ENCODE results near the gene PARD3B. TPM values are rescaled to one million over a fixed set of nuclear protein-coding genes. Genes with fewer than 3 reads are reported as not detected.

PARD3B gene, protein sequence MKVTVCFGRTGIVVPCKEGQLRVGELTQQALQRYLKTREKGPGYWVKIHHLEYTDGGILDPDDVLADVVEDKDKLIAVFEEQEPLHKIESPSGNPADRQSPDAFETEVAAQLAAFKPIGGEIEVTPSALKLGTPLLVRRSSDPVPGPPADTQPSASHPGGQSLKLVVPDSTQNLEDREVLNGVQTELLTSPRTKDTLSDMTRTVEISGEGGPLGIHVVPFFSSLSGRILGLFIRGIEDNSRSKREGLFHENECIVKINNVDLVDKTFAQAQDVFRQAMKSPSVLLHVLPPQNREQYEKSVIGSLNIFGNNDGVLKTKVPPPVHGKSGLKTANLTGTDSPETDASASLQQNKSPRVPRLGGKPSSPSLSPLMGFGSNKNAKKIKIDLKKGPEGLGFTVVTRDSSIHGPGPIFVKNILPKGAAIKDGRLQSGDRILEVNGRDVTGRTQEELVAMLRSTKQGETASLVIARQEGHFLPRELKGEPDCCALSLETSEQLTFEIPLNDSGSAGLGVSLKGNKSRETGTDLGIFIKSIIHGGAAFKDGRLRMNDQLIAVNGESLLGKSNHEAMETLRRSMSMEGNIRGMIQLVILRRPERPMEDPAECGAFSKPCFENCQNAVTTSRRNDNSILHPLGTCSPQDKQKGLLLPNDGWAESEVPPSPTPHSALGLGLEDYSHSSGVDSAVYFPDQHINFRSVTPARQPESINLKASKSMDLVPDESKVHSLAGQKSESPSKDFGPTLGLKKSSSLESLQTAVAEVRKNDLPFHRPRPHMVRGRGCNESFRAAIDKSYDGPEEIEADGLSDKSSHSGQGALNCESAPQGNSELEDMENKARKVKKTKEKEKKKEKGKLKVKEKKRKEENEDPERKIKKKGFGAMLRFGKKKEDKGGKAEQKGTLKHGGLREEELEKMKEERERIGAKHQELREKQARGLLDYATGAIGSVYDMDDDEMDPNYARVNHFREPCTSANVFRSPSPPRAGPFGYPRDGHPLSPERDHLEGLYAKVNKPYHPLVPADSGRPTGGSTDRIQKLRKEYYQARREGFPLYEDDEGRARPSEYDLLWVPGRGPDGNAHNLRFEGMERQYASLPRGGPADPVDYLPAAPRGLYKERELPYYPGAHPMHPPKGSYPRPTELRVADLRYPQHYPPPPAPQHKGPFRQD (N-terminal part only)
- 4.5 TPM for total RNA-seq

DNA sequence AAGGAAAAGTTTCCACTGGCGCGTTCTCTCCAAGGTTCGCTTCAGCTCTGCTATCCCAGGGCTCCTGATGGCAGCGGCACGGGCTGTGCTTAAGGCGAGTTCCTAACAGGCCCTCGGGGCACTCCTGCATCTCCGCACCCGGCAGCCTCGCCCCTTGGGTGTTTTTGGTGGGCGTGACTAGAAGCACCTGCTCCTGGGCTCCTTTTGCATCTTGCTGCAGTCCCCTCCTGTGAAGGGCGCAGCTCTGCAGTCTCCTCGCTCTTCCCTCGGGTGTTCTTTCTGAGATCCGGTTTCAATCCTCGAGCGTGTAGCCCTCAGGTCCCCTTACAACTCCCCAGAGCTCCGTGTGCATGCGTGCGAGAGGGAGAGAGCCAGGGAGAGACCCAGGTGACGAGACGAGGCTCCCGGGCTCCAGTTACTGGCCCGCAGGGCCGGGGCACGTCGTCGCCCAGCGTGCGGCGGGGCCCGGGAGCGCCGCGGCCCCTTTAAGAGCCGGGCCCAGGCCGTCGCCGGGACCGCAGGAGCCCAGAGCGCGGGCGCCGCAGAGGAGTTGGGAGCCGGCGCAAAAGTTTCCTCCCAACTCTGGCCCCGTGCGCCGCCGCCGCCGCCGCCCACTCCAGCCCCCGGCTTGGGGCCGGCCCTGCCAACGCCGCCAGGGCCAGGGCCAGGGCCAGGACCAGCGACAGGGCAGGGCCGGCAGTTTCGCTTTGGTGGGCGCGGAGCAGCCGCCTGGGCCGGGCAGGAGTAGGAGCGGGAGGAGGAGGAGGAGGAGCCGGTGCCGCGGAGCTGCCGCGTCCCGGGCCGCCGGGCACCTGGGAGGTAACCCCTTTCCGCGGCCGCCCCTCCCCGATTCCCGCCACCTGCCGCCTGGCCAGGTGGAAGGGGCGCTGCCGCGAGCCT lies at the start of gene PARD3B:
Gene PARD3B (plus strand): TSS at position 515 of the 900 bp plus-strand sequence. CDS start 525 bp downstream, outside the sequence.
- DNase-seq (ENCODE audit: low spot score in 2 of 2): peak; percentile 49 to 52
- no peak for FAIRE-seq

DNA sequence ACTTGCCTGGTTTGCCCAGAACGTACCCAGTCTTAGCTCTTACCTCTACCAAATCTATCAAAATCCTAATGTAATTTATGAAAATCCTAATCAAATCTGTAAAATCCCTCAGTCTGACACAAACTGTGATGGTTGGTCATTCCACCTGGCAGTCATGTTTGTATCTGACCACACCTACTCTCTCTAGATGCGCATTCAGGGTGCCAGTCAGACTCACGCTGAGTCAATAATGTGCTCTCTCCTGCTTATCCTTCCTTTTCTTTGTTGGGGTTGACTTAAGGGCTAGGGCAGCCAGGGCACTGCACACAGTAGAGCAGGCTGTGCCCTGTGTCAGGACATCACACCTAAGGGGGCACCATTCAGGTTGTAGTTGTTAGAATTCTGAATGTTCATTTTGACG lies 48.5 kb upstream of the PARD3B start:
- FAIRE-seq (no peak), DNase-seq (ENCODE audit: low spot score in 2 of 2) (no peak)

DNA sequence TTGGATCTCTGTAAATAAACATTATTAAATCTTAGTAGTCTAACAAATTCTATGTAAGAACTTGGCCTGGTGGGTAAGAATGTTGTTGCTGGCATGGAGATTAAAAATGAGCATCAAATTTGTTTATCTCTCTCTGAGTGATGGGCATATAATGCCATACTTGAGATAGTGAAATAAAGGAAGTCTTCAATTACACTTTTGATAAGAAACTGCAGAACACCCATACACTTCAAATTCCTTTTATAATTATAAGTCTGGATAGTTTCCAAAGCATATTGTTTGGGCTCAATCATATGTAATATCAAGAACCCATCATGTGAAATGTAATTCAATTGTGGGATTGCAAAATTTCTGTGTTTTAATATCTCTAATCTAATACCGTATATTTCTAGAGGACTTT lies 47.4 kb upstream of the PARD3B start:
- DNase-seq (ENCODE audit: low spot score in 2 of 2): no peak
- FAIRE-seq: no peak

DNA sequence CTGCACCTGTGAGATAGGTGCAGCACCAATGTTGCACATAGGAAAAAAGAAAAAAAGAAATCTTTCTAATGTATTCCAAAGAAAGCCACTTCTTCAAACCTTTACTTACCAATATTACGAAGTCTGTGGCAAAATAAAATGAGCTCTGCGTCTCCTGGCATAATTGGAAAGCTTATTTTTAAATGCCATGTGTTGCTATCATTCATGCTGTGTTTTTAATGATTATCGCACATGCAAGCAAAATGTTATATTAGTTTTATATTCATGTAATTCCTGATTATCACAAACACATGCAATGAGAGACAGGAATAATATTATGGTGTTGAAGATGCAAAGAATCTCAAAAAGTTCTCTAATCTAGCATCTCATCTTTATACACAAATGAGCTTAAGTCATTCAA lies 47.0 kb upstream of the PARD3B start:
- DNase-seq (ENCODE audit: low spot score in 2 of 2): no peak
- FAIRE-seq: no peak

DNA sequence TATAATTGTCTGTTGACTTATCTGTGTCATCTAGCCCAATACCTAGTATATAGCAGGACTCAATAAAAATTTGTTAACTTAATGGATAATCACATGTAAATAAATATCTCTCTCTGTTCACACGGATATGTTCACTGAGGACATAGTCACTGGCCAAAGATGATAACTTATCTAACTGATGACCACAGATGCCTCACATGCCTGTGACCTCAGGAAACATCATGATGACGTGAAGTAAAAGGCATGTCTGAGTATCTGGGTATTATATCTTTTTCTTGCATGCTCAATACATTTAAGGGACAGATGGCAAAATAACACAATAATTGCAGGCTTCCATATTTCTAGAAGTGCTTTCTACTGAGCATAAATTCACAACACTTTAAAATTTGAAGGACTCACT lies 41.4 kb upstream of the PARD3B start:
- FAIRE-seq (no peak), DNase-seq (ENCODE audit: low spot score in 2 of 2) (no peak)

DNA sequence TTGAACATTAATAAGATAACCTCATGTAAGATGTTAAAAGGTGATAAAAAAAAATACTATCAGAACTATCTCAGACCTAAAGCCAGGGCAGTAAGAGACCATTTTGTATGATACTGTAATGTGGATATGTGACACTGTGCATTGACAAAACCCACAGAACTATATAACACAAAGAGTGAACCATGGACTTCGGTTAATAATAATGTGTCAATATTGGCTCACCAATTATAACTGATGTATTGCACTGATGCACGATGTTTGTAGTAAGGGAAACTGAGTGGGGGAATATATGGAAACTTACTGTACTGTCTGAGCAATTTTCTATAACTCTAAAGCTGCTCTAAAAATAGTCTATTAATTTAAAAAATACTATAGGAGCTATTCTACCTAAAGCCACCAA lies 40.7 kb upstream of the PARD3B start:
- FAIRE-seq: no peak
- DNase-seq (ENCODE audit: low spot score in 2 of 2): no peak

DNA sequence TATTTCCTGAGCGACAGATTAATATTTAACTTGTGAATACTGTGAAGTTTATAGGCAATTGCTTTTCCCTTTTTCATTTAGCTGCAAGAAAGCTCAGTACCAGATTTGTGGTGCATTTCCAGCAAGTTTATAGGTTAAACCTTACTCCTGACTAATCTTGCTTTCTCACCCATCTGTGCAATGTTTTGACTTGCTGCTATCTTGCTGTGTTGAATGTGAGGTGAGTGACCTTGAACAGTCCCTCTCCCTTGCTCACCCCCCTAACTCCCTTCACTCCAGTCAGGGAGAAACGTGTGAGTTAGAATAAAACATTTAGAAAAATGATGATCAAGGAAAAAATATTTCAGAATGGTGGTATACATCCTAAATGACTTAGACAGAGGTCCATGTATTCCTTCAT lies 39.8 kb upstream of the PARD3B start:
- DNase-seq (ENCODE audit: low spot score in 2 of 2): no peak
- no peak for FAIRE-seq

DNA sequence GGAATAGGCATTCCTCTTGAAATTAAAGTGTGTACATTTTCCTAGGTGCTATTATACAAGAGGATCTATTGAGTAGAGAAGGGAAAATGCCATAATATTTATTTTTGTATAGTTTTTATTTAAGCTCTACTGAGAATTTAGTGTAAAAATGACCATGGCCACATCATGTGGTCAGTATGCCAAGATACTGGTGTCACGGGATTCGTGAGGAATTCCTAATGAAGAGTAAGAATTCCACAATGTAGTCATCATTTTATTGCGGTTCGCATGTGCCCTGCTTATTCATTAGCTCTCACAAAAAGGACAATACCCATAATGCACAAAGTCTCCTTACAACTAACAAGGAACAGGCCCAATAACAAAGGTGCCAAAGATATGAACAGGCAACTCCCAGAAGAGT lies 39.3 kb upstream of the PARD3B start:
- DNase-seq (ENCODE audit: low spot score in 2 of 2) (no peak), FAIRE-seq (no peak)

DNA sequence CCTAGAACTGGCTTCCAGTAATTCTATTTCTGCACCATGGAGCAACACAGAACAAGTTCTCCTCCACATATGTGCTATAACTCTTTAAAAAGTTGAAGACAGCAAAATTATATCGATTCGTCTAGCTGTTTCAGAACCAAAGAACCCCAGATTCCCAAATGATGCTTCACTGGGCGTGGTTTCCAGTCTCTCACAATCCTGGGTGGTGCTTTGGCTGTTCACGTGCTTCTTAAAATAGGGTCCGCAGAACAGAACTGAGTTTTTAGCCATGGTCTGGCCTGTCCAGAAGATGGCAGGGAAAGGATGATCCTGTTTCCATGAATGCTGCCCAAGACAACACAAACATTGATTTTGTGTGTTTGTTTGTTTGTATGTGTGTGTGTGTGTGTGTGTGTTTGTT lies 37.6 kb upstream of the PARD3B start:
- FAIRE-seq (no peak), DNase-seq (ENCODE audit: low spot score in 2 of 2) (no peak)

DNA sequence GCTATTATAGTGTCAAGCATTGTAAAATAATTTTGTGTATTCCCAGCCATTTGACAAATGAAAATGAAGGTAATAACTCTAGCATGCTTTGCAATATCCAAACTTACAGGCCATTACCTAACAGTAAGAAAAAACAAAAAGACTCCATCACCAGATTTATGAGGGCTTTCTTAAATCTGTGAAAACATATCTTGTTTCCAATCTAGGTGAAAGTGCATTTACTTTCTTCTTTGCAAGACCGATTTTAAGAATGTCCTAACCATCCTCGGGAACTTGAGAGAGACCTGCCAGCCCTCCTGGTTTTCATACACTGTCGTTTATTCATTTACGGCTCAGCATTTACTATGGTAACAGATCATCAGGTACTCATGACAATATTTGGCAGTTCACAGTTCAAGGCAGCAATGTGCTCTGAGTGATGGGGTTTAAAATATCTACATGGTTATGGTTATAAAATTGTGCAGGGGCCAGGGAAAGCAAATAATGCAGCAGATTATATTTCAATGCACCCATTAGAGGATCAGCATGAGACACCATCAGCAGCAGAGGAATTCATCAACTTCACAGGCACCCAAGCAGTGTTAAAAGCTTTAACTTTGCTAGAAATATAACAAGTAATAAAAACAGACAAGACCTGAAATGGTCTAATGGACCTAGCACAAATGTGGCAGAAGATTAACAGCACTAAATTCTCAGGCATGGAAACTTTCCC lies 34.4 kb upstream of the PARD3B start:
- DNase-seq (ENCODE audit: low spot score in 2 of 2) (no peak), FAIRE-seq (no peak)

DNA sequence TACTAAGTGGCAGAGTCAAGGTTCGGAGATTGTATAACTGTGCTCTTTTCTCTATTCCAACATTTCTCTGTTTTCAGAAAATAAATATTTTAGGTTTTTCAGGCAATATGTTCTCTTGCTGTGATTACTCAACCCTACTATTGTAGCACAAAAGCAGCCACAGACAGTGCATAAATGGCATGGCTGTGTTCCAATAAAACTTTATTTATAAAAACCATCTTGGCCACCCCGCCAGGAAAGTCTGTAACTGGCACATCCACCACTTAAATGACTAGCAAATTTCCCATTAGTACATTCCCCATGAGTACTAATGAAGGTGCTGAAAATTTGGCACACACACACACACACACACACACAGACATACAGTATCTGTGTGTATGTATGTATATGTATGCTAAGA lies 30.8 kb upstream of the PARD3B start:
- no peak for DNase-seq (ENCODE audit: low spot score in 2 of 2)
- no peak for FAIRE-seq

DNA sequence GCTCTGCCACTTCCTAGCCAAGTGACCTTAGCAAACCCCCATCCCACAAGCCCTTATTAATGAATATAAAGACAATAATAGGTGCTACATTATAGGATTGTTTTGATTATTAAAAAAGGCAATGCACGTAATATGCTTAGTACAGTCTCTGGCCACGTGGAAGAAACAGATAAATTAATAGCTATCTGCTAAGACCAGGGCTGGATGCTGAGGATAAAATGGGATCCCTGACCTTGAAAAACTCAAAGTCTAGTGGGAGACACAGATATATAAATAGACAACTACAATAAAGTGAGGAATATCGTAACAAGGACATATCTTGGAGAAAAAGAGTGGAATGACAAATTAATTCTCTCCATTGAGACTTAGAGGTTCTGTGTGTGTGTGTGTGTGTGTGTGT lies 29.9 kb upstream of the PARD3B start:
- no peak for DNase-seq (ENCODE audit: low spot score in 2 of 2)
- FAIRE-seq: no peak

DNA sequence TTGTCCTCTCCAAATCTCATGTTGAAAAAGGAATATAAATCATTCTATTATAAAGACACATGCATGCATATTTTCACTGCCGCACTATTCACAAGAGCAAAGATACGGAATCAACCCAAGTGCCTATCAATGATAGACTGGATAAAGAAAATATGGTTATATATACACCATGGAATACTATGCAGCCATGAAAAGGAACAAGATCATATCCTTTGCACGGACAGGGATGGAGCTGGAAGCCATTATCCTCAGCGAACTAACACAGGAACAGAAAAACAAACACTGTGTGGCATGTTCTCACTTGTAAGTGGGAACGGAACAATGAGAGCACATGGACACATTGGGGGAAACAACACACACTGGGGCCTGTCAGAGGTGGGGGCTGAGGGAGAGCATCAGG lies 28.1 kb upstream of the PARD3B start:
- FAIRE-seq (no peak), DNase-seq (ENCODE audit: low spot score in 2 of 2) (no peak)

DNA sequence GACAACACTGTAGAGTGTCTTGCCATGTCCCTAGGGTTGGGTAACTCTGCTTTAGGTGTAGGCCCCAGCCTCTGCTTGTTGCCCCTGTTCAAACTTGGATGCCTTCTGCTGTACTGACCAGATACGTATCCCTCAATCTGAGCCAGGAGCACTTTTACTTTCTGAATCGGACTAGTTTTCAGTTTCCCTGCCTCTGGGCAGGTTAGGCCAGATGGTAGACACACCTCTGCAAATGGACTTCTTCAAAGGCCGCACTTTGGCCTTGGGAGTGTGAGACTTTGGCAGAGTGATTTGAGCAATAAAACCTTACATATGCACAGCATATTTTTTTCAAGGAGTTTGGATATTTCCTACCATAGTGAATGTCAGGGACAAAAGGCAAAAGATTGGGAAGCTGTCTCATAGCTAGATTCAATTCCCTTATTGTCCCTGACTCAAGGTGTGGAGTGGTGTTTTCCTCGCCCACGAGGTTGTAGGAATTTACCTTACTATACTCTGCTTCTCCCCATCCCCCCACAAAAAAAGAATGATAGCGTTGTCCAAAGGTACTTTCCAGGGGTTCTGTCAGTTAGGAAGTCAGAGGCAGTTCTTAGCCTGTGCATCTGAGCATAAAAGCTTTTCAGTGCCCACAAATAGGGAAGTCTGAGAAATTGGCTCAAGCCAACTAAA lies 15.3 kb upstream of the PARD3B start:
- DNase-seq (ENCODE audit: low spot score in 2 of 2) (no peak), FAIRE-seq (no peak)

DNA sequence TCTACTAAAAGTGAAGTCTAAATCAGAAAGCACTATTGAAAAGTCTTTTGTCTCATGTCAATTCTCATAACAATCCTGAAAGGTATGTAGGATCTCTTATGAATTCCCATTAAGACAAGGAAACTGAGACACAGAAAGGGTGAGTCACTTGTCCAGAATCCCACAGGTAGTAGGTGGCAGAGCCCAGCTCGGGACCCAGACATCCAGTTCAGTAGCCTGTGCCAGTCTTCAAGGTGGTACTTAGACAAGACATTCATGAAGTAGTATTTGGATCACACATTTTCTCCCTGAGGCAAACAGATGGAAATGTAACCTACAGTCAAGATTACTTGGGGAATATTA lies 14.8 kb upstream of the PARD3B start:
- DNase-seq (ENCODE audit: low spot score in 2 of 2) (no peak), FAIRE-seq (no peak)

DNA sequence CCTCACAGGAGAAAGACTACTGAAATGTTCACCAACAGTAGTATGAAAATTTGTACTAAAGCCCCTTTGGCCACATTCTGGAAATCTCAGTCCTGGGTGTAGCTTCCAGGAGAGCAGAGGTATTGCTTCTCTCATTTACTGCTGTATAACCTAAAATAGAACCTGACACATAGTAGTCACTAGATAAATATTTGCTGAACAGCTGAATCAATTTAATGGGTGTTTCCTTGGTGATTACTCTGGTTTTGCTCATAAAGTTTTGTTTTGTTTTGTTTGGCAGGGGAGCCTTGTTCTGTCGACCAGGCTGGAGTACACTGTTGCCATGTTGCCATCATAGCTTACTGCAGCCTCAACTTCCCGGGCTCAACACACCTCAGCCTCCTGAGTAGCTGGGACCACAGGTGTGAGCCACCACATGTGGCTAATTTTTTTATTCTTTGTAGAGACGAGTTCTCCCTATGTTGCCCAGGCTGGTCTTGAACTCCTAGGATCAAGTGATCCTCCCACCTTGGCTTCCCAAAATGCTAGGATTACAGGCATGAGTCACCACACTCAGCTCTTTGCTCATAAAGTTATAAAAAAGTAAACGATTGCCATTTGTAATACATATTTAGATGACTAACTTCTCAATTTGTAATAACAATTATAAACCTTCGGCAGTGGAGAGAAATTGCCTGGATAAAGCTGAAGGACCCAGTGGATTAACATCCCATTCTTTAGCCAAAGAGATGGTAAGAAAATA lies 11.5 kb upstream of the PARD3B start:
- DNase-seq (ENCODE audit: low spot score in 2 of 2): no peak
- FAIRE-seq: no peak

DNA sequence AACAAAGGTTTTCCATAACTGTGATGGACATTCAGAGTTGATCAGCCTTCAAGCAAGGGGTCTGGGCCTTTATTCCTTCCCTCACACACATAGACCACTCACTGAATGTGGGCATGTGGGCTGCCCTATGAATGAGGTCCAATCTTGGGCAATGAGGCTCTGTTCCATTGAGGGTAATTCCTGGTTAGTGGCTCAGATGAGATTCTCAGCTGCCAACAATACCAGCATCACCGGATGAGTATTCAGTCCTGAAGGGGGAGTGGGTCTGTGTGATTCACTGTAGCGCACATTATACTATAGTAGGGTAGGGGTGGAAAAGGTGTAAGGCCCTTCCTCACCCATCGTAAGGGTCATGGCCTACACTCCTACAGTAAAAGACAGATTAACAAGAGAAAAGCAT lies 9.9 kb upstream of the PARD3B start:
- FAIRE-seq (no peak), DNase-seq (ENCODE audit: low spot score in 2 of 2) (no peak)

DNA sequence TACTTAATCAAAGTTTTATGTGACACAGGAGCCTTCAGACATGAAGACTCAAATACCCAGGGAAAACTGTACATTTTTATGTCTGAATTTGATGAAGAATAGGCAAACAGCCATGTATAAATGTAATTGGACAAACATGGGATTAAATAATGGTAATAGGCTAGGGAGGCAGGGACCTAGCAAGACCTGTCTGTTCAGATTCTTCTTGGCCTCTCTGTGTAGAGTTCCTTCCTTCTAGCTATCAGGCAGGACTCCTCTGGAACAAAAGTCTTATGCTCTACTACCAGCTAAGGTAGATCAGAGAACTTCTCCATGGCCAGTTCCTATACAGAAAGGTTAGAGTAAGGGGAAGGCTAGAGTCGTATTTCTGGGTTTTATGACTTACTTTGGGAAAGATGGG lies 9.5 kb upstream of the PARD3B start:
- FAIRE-seq (no peak), DNase-seq (ENCODE audit: low spot score in 2 of 2) (no peak)

All from frontal cortex (tissue), 4 donors.